OCI-M2 (cell line): Measurements from ENCODE around the gene SRPK2.

Experiments
- DNase-seq: peaks from one replicate; lab custom pipeline; 2025; ENCODE audit not compliant: unreplicated experiment; lab: John Stamatoyannopoulos, UW

Gene SRPK2

GRCh38 chr7:105229641-105230040 is 159.1 kb downstream of the SRPK2 start:
- DNase-seq, result no peak

- no peak for DNase-seq
These were observed 160.2 kb downstream of the SRPK2 start for GRCh38 chr7:105228555-105228954.

DNA sequence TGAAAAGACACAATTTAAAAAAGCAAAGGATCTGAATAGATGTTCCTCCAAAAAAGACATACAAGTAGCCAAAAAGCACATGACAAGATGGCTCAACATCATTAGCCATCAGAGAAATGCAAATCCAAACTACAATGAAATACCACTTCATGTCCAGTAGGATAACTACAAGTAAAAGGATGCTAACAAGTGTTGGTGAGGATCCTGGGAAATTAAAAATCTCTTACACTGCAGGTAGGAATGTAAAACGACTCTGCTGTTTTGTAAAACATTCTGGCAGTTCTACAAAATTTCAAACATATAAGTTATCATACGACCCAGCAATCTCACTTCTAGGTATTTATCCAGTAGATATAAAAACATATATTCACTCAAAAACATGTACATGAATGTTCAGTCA is 161.3 kb downstream of the SRPK2 start:
- DNase-seq, result no peak

GRCh38 chr7:105224884-105225651 is 163.7 kb downstream of the SRPK2 start:
- DNase-seq, result no peak

DNA sequence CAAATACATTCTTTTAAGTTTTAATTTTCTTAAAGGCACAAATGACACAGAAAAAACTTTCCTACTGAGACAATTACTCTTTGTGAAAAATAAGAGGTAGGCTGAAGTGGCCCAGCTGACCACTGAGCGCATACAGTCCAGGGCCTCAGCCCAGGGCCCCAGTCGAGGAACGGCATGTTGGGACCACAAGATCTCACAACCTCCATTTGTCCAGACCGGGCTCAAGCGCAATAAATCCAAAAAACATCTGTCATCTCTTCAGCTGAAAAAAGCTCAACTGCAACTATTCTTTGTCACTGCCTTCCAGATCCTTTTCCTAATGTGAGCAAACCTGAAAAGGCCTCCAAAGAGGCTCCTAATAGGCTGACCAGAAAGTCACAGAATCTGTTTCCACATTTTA is 165.8 kb downstream of the SRPK2 start:
- no peak for DNase-seq

DNA sequence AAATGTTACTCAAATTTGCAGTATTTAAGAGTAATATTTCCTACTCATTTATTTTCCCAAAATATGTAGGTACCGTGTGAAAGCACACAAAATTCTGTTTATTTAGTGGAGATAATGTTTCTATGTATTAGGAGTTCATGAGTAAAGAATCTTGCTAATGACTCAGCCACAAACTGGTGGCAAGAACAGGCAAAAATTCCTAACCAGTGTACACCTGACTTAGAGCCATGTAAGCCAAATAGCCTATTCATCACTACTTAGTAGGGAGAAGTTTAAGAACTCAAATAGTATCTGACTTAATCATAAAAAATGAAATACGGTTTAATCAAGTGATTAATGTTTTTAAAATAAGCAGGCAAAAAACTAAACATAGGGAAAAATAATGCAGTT is 169.0 kb downstream of the SRPK2 start:
- no peak for DNase-seq

GRCh38 chr7:105218939-105219770 is 169.6 kb downstream of the SRPK2 start:
- DNase-seq, result no peak

DNA sequence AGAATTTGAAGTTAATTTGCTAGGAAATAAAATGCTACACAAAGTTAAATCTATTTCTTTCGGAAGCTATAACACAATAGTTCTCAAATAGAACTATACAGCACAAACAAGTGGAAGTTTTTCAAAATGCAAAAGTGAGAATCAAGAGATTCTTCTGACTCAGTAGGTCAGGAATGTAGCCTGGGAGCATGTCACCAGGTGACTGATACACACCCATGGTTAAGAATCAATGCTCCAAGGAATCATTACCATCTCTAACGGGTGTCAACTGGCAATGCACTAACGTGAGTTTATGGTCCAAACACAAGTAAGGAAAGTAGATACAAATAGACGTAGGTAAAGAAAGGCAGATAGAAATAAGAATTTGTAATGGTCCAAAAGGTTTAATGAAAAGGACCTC is 170.5 kb downstream of the SRPK2 start:
- no peak for DNase-seq

- no peak for DNase-seq
These were observed 171.9 kb downstream of the SRPK2 start for GRCh38 chr7:105216786-105217185.

DNA sequence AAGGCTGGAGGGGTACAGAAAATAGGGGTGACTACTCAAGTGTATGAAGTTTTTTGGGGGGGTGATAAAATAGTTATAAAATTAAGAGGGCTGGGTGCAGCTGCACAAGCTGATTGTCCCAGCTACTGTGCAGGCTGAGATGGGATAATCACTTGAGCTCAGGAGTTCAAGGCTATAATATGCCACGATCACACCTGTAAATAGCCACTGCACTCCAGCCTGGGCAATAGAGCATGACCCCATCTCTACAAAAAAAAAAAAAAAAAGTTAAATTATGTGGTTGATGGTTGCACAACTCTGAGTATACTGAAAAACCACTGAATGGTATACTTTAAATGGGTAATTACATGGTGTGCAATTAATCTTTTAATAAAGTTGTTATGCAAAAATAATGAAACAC is 172.9 kb downstream of the SRPK2 start:
- DNase-seq, result no peak

DNA sequence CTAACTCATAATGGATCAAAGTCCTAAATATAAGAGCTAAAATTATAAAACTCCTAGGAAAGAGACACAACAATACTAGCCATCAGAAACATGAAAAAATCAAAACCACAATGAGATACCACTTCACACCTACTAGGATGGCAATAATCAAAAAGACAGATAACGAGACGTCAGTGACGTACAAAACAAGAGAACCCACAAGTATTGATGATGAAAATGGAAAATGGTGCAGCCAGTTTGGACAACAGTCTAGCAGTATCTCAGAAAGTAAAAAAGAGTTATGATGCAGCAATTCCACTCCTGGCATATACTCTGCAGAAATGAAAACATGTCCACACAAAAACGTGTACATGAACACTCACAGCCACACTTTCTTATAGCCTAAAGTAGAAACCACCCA is 173.5 kb downstream of the SRPK2 start:
- DNase-seq, result no peak

DNA sequence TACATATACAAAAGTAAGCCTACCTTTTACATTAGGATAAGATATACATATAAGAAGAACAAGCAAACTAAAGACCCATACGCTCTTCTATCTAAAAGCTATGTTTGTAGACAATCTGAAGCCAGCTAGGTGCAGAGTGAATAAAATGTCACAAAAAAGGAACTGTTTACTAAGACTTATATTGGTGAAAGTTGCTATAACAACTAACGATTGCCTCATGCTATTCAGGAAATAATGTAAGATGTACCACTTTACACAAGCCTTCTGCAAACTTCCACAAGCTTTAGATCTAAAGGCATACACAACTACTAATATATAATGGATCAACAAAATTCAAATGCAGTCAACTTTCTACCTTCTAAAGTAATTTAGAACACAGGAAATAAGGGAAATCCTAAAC is 175.1 kb downstream of the SRPK2 start:
- no peak for DNase-seq

DNA sequence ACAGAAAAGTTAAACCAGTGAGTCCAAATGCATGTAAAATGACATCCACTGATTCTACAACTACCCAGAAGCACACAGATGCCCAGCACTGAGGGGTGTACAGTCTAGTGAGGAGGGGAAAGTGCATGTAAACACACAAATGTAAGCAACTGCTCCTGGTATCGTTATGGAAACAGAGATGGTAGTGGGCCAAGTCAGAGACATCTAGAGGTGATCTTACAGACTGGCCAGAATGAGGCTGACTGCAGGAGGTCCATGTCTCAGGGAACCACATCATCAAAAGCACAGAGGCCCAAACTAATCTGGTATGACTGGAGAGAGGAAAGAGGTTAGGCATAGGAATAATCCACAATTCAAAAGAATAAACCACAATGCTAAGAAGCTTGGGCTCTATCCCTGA is 176.5 kb downstream of the SRPK2 start:
- no peak for DNase-seq

DNA sequence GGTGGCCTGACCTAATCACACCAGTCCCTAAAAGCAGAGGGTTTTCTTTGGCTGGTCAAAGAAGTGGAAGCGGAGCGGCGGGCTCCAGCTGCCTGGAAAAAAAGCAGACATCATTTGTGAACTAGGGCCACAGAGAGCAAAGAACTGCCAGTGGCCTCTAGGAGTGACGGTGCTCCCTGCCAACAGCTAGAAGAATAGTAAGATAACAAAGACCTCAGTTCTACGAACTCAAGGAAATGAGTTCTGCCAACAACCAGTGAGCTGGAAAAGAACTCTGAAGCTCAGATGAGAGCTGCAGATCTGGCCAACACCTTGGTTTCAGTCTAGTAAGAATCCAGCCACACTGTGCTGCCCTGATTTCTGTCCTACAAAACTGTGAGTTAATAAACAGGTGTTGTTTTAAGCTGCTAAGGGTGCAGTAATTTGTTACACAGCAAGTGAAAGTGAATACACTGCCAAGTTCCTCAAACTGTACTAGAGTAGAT is 178.0 kb downstream of the SRPK2 start:
- DNase-seq, result no peak

DNA sequence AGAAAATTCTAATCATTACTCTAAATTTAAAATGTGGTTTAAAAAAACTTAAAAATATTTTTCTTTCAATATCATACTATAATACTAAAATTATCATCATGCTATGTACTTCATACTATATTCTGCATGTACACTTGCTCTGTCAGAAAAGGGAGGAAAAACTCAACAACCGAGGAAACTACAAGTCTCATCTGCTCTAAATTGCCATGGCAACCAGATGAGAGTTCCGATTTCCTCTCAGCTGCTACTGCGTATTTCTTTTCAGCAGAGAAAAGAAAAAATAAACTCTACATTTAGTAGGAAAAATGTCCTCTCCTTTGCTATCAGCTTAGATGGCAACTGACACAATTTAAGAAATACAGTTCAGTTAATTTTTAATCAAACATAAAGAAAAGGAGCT is 178.9 kb downstream of the SRPK2 start:
- DNase-seq, result no peak

- no peak for DNase-seq
These were observed 179.3 kb downstream of the SRPK2 start for GRCh38 chr7:105209433-105209832.

DNA sequence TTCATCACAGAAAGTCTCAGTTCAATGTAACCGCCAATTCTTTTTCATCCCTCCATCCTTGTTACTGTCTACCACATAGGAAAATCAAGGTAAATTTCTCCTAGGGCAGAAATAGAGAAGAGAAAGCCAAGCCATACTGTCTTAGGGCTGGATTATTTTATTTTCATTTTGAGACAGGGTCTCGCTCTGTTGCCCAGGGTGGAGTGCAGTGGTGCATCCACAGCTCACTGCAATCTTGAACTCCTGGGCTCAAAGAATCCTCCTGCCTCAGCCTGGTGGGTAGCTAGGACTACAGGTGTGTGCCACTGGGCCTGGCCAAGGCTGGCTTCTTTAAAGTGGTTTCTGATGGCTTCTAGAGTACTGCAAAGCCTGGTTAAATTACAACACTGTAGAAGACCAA is 181.7 kb downstream of the SRPK2 start:
- no peak for DNase-seq

DNA sequence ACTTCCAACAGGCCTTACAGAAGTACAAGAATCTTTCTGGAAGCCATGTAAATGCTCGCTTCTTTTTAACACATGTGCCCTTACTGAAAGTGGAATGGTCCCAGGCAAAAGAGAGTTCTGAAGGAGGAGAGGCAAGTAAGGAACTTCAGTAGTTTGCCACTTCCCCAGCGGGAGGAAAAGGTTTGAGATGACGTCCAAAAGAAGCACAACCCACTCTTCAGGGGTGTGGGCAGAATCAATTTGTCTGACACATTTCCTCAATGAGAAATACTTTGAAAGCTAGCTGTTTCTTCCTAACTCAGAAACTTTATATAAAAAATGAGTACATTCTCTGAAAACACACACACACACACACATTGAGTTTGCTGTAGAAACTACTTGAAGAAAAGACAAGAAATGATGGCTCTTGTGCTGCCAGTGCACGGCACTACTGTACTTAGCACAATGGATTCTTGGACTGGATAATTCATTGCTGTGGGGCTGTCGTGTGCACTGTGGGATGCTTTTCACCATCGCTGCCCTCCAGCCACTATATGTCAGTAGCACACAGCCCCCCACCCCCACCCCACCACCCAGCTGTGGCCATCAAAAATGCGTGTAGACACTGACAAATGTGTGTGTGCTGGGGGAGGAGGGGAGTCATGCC is 183.0 kb downstream of the SRPK2 start:
- no peak for DNase-seq

DNA sequence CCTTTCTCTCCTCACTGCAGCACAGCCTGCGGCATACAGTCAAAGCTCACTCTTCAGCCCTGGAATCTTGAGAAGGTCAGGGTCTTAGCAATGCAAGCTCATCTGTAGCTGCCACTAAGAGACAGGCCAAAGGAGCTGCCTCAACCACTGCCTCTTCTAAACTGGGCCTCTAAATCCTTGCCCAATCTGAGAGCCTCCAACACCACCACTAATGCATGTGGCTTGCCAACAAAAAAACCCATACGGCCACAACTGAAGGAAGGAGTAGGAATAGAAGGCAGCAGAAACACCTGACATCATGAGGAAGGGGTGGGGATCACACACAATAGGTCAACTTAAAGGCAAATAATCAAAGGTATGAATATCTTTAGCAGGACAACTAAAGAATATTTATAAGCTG is 183.8 kb downstream of the SRPK2 start:
- DNase-seq, result no peak

DNA sequence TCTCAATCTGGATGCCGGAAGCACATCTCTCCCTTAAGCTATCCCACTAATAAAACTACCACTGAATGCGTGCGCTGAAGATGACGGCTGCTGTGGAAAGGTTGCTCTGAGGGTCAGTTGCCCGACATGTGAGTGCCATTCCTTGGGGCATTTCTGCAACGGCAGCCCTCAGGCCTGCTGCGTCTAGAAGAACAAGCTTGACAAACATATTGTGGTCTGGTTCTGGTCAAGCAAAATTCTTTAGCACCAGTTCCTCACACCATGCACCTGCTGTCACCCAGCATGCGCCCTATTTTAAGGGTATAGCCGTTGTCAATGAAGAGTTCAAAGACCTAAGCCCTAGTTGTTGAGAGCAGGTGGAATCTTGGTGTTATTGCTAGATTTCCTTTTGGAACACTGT is 184.2 kb downstream of the SRPK2 start:
- no peak for DNase-seq

GRCh38 chr7:105202616-105203015 is 186.1 kb downstream of the SRPK2 start:
- DNase-seq, result no peak

DNA sequence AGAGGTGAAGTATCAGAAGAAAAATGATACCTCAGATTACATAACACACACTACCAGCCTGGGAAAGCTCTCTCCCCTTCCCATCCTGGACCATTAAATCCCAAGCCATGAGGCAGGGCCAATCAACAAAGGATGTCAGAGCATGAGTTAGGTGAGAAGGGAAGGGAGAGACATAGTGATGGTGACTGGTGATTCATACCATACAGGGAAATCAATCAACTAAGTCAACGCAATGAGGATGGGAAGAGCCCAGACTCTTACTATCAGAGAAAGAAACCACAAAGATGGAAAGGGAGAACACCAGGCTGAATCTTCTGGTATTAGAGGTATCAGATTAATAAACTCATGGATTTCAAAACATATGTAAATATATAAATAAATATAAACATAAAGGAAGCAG is 189.3 kb downstream of the SRPK2 start:
- no peak for DNase-seq
